ENCODE data around the gene SMYD4. TPM values are rescaled to one million over a fixed set of nuclear protein-coding genes. Genes with fewer than 3 reads are reported as not detected.
A peak's percentile ranks its signal among the peaks of the same experiment; 100 is the strongest.
"Not testable (repeated sequence)": the region's sequence is repeated elsewhere in the genome, so short reads cannot be mapped to it uniquely, and the experiment has no call there.

SMYD4 gene
- total RNA-seq, 1 donor from 2014 or later, result 8.4 TPM

GRCh38 chr17:1752425-1753262 lies 77.1 kb downstream of the SMYD4 start:
- Histone ChIP-seq H3K9me3 (ENCODE audit: control insufficient read depth in 3 of 3, low read length in 3 of 3) (no peaks in the 10 kb centered on the region), H3K27me3 (ENCODE audit: control insufficient read depth in 3 of 3, insufficient read depth in 3 of 3, low read length in 3 of 3) (no peaks in the 10 kb centered on the region), H3K4me3 (ENCODE audit: low read length in 3 of 3) (no peak overlapping the region), H3K36me3 (ENCODE audit: control insufficient read depth in 3 of 3, insufficient read depth in 3 of 3, low read length in 3 of 3) (no peaks in the 10 kb centered on the region), H3K4me1 (ENCODE audit: control insufficient read depth in 3 of 3, insufficient read depth in 3 of 3, low read length in 3 of 3) (peaks cover 13 to 16% (median 14%) of the 10 kb centered on the region in 3 donors), H3K9ac (ENCODE audit: low read depth in 1 of 3, low read length in 3 of 3) (no peak overlapping the region), H3K27ac (ENCODE audit: low read depth, low read length) (no peak overlapping the region)

GRCh38 chr17:1750628-1751027 lies 79.1 kb downstream of the SMYD4 start:
- Histone ChIP-seq H3K9ac (ENCODE audit: low read depth in 1 of 3, low read length in 3 of 3) (no peak overlapping the region), H3K27me3 (ENCODE audit: control insufficient read depth in 3 of 3, insufficient read depth in 3 of 3, low read length in 3 of 3) (no peaks in the 10 kb centered on the region), H3K27ac (ENCODE audit: low read depth, low read length) (no peak overlapping the region), H3K36me3 (ENCODE audit: control insufficient read depth in 3 of 3, insufficient read depth in 3 of 3, low read length in 3 of 3) (no peaks in the 10 kb centered on the region), H3K4me3 (ENCODE audit: low read length in 3 of 3) (no peak overlapping the region), H3K9me3 (ENCODE audit: control insufficient read depth in 3 of 3, low read length in 3 of 3) (no peaks in the 10 kb centered on the region), H3K4me1 (ENCODE audit: control insufficient read depth in 3 of 3, insufficient read depth in 3 of 3, low read length in 3 of 3) (peaks cover 9 to 18% (median 13%) of the 10 kb centered on the region in 3 donors)

- H3K9ac ChIP-seq (ENCODE audit: low read depth in 1 of 3, low read length in 3 of 3), result no peak overlapping the region
- H3K4me3 ChIP-seq (ENCODE audit: low read length in 3 of 3), result peak overlapping the region in 1 of 3 donors; percentile 6
- no peaks in the 10 kb centered on the region for H3K36me3 ChIP-seq (ENCODE audit: control insufficient read depth in 3 of 3, insufficient read depth in 3 of 3, low read length in 3 of 3)
- H3K4me1 ChIP-seq (ENCODE audit: control insufficient read depth in 3 of 3, insufficient read depth in 3 of 3, low read length in 3 of 3), result peaks cover 3 to 7% (median 3%) of the 10 kb centered on the region in 3 donors
- no peaks in the 10 kb centered on the region for H3K9me3 ChIP-seq (ENCODE audit: control insufficient read depth in 3 of 3, low read length in 3 of 3)
- H3K27me3 ChIP-seq (ENCODE audit: control insufficient read depth in 3 of 3, insufficient read depth in 3 of 3, low read length in 3 of 3), result no peaks in the 10 kb centered on the region
- peak overlapping the region; percentile 47 for H3K27ac ChIP-seq (ENCODE audit: low read depth, low read length)
These were observed 82.6 kb downstream of the SMYD4 start for GRCh38 chr17:1746975-1747543.

GRCh38 chr17:1745513-1746020 lies 84.1 kb downstream of the SMYD4 start:
- H3K4me3 ChIP-seq (ENCODE audit: low read length in 3 of 3), result no peak overlapping the region

GRCh38 chr17:1744551-1745512 lies 84.9 kb downstream of the SMYD4 start:
- Histone ChIP-seq H3K4me3 (ENCODE audit: low read length in 3 of 3) (no peak overlapping the region), H3K27me3 (ENCODE audit: control insufficient read depth in 3 of 3, insufficient read depth in 3 of 3, low read length in 3 of 3) (no peaks in the 10 kb centered on the region), H3K4me1 (ENCODE audit: control insufficient read depth in 3 of 3, insufficient read depth in 3 of 3, low read length in 3 of 3) (peaks cover 3 to 7% (median 3%) of the 10 kb centered on the region in 3 donors), H3K9ac (ENCODE audit: low read depth in 1 of 3, low read length in 3 of 3) (peak overlapping the region in 1 of 3 donors; percentile 51), H3K36me3 (ENCODE audit: control insufficient read depth in 3 of 3, insufficient read depth in 3 of 3, low read length in 3 of 3) (no peaks in the 10 kb centered on the region), H3K9me3 (ENCODE audit: control insufficient read depth in 3 of 3, low read length in 3 of 3) (no peaks in the 10 kb centered on the region), H3K27ac (ENCODE audit: low read depth, low read length) (no peak overlapping the region)

More at GRCh38 chr17:1745513-1746020, 84.1 kb downstream of the SMYD4 start:
- H3K9me3 ChIP-seq (ENCODE audit: control insufficient read depth in 3 of 3, low read length in 3 of 3), result no peaks in the 10 kb centered on the region
- H3K4me1 ChIP-seq (ENCODE audit: control insufficient read depth in 3 of 3, insufficient read depth in 3 of 3, low read length in 3 of 3), result peaks cover 3 to 7% (median 3%) of the 10 kb centered on the region in 3 donors
- no peaks in the 10 kb centered on the region for H3K36me3 ChIP-seq (ENCODE audit: control insufficient read depth in 3 of 3, insufficient read depth in 3 of 3, low read length in 3 of 3)
- H3K27ac ChIP-seq (ENCODE audit: low read depth, low read length), result no peak overlapping the region
- H3K27me3 ChIP-seq (ENCODE audit: control insufficient read depth in 3 of 3, insufficient read depth in 3 of 3, low read length in 3 of 3), result no peaks in the 10 kb centered on the region
- H3K9ac ChIP-seq (ENCODE audit: low read depth in 1 of 3, low read length in 3 of 3), result no peak overlapping the region

GRCh38 chr17:1743088-1743439 lies 86.6 kb downstream of the SMYD4 start:
- Histone ChIP-seq H3K27ac (ENCODE audit: low read depth, low read length) (no peak overlapping the region), H3K4me1 (ENCODE audit: control insufficient read depth in 3 of 3, insufficient read depth in 3 of 3, low read length in 3 of 3) (peaks cover 3 to 7% (median 3%) of the 10 kb centered on the region in 3 donors), H3K9ac (ENCODE audit: low read depth in 1 of 3, low read length in 3 of 3) (no peak overlapping the region), H3K27me3 (ENCODE audit: control insufficient read depth in 3 of 3, insufficient read depth in 3 of 3, low read length in 3 of 3) (no peaks in the 10 kb centered on the region), H3K9me3 (ENCODE audit: control insufficient read depth in 3 of 3, low read length in 3 of 3) (no peaks in the 10 kb centered on the region), H3K4me3 (ENCODE audit: low read length in 3 of 3) (no peak overlapping the region), H3K36me3 (ENCODE audit: control insufficient read depth in 3 of 3, insufficient read depth in 3 of 3, low read length in 3 of 3) (peaks cover under 1 to 3% (median 1%) of the 10 kb centered on the region in 3 donors)

GRCh38 chr17:1742371-1743087 lies 87.2 kb downstream of the SMYD4 start, which contains the start of gene SERPINF2:
TSS of gene SERPINF2 (plus strand) at chr17:1742871. CDS start at chr17:1744996, 2,125 bp downstream.
- peaks cover 5 to 8% (median 7%) of the 10 kb centered on the region in 3 donors for H3K36me3 ChIP-seq (ENCODE audit: control insufficient read depth in 3 of 3, insufficient read depth in 3 of 3, low read length in 3 of 3)
- H3K27me3 ChIP-seq (ENCODE audit: control insufficient read depth in 3 of 3, insufficient read depth in 3 of 3, low read length in 3 of 3), result no peaks in the 10 kb centered on the region
- H3K9me3 ChIP-seq (ENCODE audit: control insufficient read depth in 3 of 3, low read length in 3 of 3), result no peaks in the 10 kb centered on the region
- H3K4me1 ChIP-seq (ENCODE audit: control insufficient read depth in 3 of 3, insufficient read depth in 3 of 3, low read length in 3 of 3), result peaks cover 3 to 7% (median 3%) of the 10 kb centered on the region in 3 donors
- H3K4me3 ChIP-seq (ENCODE audit: low read length in 3 of 3), result no peak within 1 kb of the TSS
- H3K27ac ChIP-seq (ENCODE audit: low read depth, low read length), result no peak within 1 kb of the TSS
- H3K9ac ChIP-seq (ENCODE audit: low read depth in 1 of 3, low read length in 3 of 3), result no peak within 1 kb of the TSS

GRCh38 chr17:1741899-1742298 lies 87.8 kb downstream of the SMYD4 start:
- H3K27me3 ChIP-seq (ENCODE audit: control insufficient read depth in 3 of 3, insufficient read depth in 3 of 3, low read length in 3 of 3), result not testable (repeated sequence)

More at GRCh38 chr17:1741899-1742298, 87.8 kb downstream of the SMYD4 start:
- H3K9me3 ChIP-seq (ENCODE audit: control insufficient read depth in 3 of 3, low read length in 3 of 3); H3K4me1 ChIP-seq (ENCODE audit: control insufficient read depth in 3 of 3, insufficient read depth in 3 of 3, low read length in 3 of 3); H3K9ac ChIP-seq (ENCODE audit: low read depth in 1 of 3, low read length in 3 of 3); H3K27ac ChIP-seq (ENCODE audit: low read depth, low read length); H3K4me3 ChIP-seq (ENCODE audit: low read length in 3 of 3): not testable (repeated sequence)
- H3K36me3 ChIP-seq (ENCODE audit: control insufficient read depth in 3 of 3, insufficient read depth in 3 of 3, low read length in 3 of 3), result peaks cover 12 to 13% (median 13%) of the 10 kb centered on the region in 3 donors

Measured in skeletal muscle tissue (tissue), 4 donors.